ENCODE measurements around the gene LIPH. TPM values are rescaled to one million over a fixed set of nuclear protein-coding genes. Genes with fewer than 3 reads are reported as not detected.
"Not testable (repeated sequence)": the region's sequence is repeated elsewhere in the genome, so short reads cannot be mapped to it uniquely, and the experiment has no call there.

Gene LIPH
- total RNA-seq: not detected in 2 replicates

DNA sequence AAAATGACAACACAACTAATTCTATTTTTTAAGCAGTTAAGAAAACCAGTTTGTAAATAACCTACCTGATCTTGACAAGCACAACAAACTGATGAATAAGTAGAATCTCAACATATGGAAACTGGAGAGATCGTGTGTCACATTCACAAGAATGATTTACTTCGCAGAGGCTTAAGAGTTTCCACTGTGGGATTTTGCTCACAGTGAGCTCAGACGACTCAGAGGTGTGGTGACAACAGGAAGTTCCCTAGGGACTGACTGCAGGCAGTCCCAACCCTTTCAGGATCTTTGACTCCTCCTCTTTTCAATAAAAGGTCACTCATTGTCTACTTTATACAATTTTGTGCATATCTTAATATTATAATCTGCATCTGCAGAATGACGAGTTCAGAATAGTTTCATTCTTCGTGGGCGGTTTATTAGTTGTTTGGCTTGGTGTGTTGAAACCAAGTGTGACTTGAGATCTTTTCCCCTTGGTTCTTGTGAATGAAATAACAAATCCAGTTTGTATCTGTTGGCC lies at the start of gene LIPH:
Gene LIPH (minus strand): TSS at position 231 of the 520 bp plus-strand sequence. CDS start 117 bp downstream, at position 114.
- intact Hi-C loops (cut with micrococcal nuclease): no loop called here

- intact Hi-C loops (cut with micrococcal nuclease): no loop called here
These were observed 43.1 kb upstream of the LIPH start for GRCh38 chr3:185595526-185595925.

GRCh38 chr3:185594073-185594472 lies 41.7 kb upstream of the LIPH start:
- intact Hi-C loops (cut with micrococcal nuclease): no loop called here

DNA sequence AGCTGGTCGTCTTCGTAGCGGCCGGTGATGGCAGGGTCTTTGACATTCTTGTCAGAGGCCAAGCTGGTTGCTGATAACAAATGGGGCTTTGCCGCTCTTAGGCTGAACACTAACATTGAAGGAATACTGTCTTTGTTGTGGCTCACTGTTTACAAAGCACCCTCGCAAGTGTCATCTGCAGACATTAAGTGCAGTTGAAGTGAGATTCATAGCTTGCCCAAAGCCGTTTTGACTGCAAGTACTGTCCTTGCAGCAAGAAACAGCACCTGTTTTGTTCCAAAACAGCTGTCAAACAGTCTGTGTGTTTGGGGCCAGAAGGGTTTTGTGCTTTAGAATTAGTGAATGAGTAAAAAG lies 34.3 kb upstream of the LIPH start:
- intact Hi-C loops (cut with micrococcal nuclease): loop anchor here (1.0 to 10.0 kb wide), 15 partner anchors 11 to 1548 kb away; partner anchors contain the start of genes AP2M1, EIF4A2, ETV5 and PSMD2

DNA sequence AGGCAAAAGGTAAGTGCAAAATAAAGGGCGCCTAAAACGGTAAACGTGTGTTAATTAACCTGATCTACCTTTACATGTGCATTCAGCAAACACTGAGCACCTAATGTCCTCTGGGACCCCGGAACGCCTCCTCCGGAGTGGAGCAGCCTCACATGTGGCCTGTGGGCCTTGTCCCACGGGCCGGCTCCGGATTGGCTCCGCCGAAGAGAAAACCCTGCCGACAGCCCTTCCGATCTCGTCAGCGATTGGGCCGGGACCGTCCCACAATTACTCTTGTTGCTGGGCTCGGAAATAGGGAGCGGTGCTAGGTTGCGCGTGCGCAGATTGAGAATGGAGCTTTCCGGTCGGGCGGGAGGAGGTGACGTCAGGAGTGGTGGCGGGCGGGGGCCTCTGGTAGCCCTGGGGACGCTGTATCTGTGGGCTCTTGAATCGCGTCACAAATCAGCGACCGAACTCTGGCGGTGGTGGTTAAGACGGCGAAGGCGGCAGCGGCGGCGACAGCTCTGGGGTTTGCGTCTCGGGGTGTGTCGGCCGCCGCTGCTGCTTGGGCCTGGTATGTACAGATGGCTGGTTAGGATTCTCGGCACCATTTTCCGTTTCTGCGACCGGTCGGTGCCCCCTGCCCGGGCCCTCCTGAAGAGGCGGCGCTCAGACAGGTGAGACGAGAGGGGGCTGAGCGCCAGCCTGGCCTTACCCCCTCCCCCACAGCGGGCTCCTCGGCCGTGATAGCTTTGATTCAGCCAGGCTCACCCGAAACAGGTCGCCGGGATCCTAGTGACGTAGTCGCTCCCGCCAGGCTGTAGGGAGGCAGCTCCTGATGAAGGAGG lies 33.7 kb upstream of the LIPH start, which contains the start of gene SENP2:
Gene SENP2 (plus strand): TSS at position 437 of the 827 bp plus-strand sequence. CDS start 119 bp downstream, at position 556.
- intact Hi-C loops (cut with micrococcal nuclease): loop anchor here (1.0 to 10.0 kb wide), 15 partner anchors 11 to 1549 kb away; partner anchors contain the start of genes AP2M1, EIF4A2, ETV5 and PSMD2

GRCh38 chr3:185585518-185585858 lies 33.1 kb upstream of the LIPH start:
- intact Hi-C loops (cut with micrococcal nuclease): loop anchor here (5.0 to 10.0 kb wide), 3 partner anchors 522 to 1549 kb away; partner anchors contain the start of genes ETV5, PSMD2 and RPL39L

GRCh38 chr3:185584686-185585085 lies 32.3 kb upstream of the LIPH start:
- intact Hi-C loops (cut with micrococcal nuclease): loop anchor here (5.0 to 10.0 kb wide), 3 partner anchors 523 to 1550 kb away; partner anchors contain the start of genes ETV5, PSMD2 and RPL39L

DNA sequence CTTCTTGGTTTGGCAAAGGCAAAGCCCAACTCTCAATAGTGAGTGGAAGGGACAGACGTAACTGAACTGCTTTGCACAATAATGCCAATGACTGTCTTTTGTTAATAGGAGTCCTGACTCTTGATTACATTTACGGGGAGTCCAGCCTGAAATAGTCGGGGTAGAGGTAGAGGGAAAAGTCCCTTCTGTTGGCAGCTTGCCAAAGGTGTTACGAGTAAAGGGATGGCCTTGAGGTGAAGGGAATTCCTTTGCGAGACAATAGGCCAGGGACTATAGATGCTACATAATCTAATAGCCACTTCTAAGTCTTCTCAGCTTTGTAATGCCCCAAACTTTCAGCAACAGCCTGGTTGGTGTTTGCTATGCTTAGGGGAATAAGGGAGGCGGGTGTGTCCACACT lies 31.5 kb upstream of the LIPH start:
- intact Hi-C loops (cut with micrococcal nuclease): loop anchor here (10.0 kb wide), 1 partner anchor 1551 kb away; the partner anchor contains the start of gene RPL39L

- intact Hi-C loops (cut with micrococcal nuclease): loop anchor here (10.0 kb wide), 1 partner anchor 1552 kb away; the partner anchor contains the start of gene RPL39L
These were observed 30.5 kb upstream of the LIPH start for GRCh38 chr3:185582871-185583270.

DNA sequence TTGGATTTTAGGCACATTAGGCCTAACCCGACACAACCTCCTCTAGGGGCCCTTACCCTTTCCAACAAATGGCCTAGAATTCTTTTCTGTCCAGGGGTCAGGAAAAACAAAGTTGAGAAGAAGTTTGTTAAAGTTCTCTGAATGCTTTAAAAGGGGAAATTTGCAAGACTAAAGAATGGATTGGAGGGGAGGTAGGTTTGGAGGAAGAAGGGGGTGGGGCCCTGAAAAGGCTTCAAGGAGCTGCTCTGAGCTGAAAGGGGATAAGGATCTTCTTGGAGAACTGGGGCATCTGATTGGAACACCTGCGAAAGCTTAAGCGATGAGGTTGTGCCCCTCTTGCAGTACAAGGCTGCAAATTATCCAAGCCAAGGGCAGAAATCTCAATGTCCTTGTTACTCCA lies 29.8 kb upstream of the LIPH start:
- intact Hi-C loops (cut with micrococcal nuclease): loop anchor here (10.0 kb wide), 1 partner anchor 1553 kb away; the partner anchor contains the start of gene RPL39L

- intact Hi-C loops (cut with micrococcal nuclease): loop anchor here (1.0 kb wide), 1 partner anchor 11 kb away; the partner anchor contains the start of gene SENP2
These were observed 22.9 kb upstream of the LIPH start for GRCh38 chr3:185575108-185575869.

DNA sequence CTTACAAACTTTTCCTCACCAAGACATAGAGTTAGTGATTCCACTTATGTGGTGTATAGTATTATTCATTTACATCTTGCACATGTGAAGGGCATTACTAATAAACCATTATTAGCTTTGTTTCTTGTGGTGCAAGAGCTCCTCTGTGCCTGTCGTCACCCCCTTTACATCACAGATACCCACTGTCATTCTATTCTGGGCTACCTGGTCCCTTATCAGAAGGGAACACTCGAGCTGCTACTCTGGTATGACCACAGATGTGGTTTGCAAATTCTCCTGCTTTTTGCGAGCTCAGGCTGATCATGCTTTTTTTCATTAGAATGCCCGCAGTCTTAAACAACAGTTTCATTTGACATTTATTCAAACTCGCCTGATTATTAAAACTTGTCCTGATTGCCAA lies 19.8 kb upstream of the LIPH start:
- intact Hi-C loops (cut with micrococcal nuclease): no loop called here

- intact Hi-C loops (cut with micrococcal nuclease): no loop called here
These were observed 9.6 kb upstream of the LIPH start for GRCh38 chr3:185561958-185562357.

DNA sequence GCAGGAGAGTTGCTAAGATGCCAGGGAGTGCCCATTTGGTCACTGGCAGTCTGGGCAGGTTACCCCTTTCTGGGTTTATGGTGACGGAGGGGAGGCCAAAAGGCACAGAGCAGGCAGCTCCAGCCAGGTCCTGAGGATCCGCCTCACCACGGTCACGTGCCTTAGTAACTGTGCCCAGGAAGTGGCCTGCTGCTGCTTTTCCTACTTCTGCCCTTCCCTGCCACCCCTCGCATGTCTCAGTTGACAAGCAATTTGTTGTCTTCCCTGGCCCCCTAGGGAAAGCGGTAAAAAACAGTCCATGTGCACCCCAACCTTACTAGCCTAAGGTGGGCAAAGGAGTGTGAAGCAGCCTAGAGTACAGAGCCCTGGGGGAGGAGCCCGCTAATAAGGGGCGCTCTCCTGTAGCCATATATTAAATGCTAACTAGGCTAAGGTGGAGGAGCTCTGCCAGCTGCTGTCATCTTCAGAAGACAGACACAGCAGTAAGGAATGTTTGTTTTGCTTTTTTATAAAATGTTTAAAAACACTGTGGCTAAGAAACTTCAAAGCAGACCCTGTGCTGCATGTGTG lies 9.1 kb upstream of the LIPH start:
- intact Hi-C loops (cut with micrococcal nuclease): no loop called here

DNA sequence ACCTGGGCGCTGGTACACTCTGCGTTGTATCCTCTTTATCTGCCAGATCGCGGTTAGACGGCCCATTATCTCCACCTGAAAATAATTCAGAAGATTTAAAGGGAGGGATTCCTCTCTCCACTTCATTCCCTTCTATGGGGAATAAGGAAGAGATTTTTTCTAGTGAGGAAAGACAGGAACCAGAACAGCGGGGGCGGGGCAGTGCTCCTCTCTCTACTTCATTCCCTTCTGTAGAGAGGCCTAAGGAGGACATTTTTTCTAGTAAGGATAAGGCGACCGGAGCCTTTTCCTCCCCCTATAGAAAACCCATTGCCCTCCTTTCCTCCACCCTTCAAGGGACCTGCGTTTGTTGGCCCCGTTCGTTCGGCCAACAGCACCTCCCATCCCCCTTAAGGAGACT lies 8.3 kb upstream of the LIPH start:
- intact Hi-C loops (cut with micrococcal nuclease): no loop called here

DNA sequence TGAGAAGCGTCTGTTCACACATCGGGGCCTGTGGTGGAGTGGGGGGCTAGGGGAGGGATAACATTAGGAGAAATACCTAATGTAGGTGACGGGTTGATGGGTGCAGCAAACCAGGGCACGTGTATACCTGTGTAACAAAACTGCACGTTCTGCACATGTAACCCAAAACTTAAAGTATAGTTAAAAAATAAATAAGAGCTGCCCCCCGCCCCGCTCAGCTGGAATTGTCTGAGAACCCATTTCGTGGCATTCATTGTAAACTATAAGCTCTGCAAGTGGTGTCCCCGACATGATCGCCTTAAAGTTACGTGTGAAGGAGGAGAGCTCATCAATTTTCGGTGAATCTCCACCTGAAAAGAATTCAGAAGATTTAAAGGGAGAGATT lies 7.3 kb upstream of the LIPH start:
- intact Hi-C loops (cut with micrococcal nuclease): loop anchor here (1.0 kb wide), 4 partner anchors 27 to 205 kb away; partner anchors contain the start of gene SENP2

DNA sequence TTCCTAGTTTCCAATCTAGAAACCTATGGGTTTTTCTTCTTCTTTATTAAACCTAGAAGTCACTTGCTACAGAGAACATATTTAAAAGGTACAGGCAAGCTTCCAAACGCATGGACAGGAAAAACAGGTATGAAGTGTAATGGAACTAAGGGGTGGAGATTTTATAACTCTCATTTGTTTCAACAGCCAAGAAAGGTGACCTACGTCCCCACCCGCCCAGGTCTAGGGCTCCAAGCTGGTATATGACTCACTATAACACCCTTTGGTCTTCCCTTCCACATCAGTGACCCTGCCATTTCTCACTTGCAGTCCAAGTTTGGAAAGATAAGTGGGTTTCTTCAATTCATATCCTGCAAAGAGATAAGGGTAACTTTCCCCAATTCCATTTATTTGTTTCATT lies 6.0 kb upstream of the LIPH start:
- intact Hi-C loops (cut with micrococcal nuclease): no loop called here

- intact Hi-C loops (cut with micrococcal nuclease): not testable (repeated sequence)
These were observed 4.3 kb upstream of the LIPH start for GRCh38 chr3:185556640-185557039.

- intact Hi-C loops (cut with micrococcal nuclease): no loop called here
These were observed 3.5 kb upstream of the LIPH start for GRCh38 chr3:185555860-185556347.

DNA sequence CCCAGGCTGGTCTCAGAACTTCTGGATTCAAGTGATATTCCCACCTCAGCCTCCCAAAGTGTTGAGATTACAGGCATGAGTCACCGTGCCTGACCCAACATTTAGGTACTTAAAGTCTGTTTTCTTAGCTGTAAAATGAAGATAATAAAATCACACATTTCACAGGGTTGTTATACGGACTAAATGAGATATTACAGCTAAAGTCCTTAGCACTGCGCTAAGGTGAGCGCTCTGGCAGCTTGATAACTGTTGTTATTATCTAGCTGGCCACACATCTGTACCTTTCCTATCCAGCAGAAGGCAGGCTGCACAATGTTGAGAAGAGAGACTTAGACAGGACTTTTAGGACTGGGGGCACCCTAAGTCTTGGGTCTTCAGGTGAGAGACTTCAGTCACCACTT lies 2.7 kb upstream of the LIPH start:
- intact Hi-C loops (cut with micrococcal nuclease): no loop called here

DNA sequence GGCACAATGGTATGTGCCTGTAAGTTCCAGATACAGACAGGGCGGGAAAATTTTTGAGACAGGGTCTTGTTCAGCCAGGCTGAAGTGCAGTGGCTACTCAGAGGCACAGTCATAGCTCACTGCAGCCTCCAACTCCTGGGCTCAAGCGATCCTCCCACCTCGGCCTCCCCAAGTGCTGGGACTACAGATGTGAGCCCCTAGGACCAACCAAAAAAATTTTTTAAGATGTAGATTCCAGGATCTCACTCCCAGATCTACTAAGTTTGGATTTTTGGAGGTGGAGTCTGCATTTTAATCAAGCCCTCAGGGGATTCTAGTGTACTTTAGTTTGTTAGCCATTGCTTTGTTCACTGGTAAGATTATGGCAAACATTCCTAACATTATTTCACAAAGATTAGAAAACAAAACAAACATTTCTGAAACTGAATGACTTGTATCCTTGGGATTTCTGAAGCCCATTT lies 2.7 kb downstream of the LIPH start:
- intact Hi-C loops (cut with micrococcal nuclease): no loop called here
